ENCODE measurements around the gene USH1C.

The USH1C gene

DNA sequence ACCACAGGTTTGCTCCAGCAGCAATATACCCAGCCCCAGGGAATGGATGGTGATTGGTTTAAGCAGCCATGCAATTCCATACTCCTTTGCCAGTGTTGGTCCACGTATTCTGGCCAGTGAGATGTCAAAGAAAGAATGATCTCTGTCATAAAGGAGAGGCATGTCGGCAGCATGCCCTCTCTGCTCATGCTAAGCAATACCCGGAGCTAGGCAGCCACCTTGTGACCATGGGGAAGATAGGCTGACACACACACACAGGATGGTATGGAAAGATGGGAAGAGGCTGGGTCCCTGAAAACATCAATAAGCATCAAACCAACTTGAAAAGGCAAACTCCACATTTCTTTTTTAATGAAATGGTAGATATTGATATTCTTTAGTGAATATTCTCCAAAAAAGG, 72.7 kb downstream of the USH1C start:
- no peak for DNase-seq (ENCODE audit: low spot score)

- no peak for DNase-seq (ENCODE audit: low spot score)
These were observed 74.2 kb downstream of the USH1C start for GRCh38 chr11:17469998-17470397.

DNA sequence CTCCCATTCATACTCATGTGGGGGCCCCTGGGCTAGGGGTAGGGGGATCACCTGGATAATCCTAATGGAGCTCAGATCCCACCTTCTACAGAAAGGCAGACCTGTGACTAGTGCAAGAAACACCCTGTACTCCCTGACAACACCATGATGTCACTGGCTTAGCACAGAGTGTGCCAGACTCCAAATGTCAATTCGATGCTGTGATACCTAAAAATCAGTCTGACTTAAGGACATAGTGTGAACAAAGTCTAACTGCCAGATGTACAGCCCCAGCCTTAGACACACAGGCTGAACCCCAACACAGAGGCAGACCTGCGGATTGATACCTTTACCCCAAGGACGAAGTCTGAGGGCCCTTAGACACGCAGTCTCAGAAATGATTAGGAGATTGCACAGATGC, 76.1 kb downstream of the USH1C start:
- DNase-seq (ENCODE audit: low spot score): no peak

DNA sequence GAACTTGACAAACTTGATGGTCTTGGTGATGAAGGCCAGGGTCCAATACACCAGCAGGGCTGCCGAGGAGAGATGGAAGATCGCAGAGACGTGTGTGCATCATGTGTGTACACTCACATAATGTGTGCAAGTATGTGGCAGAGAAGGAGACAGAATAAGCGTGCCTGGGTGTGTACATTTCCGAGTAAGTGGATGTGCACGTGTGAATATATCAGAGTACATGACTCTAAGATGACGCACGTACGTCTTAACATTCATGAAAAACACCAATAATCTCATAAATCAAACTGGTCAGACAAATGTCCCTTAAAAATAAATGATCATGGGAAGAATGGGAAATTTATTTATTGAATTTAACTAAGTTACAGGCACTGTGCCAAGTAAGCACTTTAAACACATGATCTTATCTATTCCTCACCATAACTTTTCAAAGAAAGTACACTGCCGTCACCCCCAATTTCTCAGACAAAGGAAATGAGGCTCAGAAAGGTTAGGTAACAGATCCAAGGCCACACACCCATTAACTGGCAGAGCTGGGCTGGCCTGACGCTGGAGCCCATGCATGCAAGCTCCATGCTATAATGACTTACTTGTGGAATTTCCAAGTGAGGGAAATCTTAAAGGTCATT, 80.6 kb downstream of the USH1C start:
- no peak for DNase-seq (ENCODE audit: low spot score)

DNA sequence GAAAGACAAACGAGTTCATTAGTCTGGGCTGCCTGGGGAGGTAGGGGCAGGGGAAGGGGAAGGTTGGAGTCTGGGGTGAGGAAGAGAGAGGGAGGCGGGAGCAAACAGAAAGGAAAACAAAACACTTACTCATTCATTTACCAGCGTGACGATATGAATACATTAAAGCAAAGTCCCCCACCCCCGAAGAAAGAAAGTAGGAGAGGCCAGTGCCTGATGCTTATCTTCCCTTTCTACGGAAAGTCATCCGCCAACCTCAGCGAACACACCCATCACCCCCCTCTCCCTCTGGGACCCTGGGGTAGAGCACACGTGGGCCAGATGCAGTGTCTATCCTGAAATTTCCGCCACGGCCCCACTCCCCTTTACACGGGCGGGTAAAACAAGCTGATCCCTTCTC, 81.3 kb downstream of the USH1C start:
- no peak for DNase-seq (ENCODE audit: low spot score)

- DNase-seq (ENCODE audit: low spot score): no peak
These were observed 83.8 kb downstream of the USH1C start for GRCh38 chr11:17460406-17460805.

DNA sequence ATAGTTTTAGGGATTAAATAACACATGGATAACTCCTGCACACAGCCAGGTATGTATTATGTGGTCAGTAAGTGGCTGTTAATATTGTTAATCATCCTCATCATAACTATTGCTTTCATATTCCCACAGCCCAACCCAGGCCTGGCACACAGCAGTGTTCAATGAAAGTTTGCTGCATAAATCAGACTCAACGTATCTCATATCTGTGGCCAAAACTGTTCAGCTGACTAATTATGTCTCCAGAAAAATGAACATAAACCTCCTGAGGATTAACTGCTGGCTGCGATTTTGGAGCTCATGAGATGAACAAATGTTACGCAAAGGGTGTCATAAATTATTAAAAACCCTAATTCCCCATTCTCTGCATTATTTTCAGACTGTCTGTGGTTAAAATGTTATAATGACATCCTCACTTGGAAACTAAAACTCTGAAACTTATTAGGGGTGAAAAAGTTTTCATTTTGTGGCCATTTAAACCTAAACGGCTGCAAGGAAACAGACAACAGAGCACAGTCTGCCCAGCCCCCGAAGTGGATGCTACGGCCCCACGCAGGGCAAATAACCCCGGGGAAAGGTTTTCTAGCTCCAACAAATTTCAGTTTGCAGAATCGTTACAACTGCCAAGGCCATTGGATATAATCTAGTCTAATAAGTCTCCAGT, 84.8 kb downstream of the USH1C start:
- DNase-seq (ENCODE audit: low spot score): no peak

GRCh38 chr11:17458268-17458667, 85.9 kb downstream of the USH1C start:
- no peak for DNase-seq (ENCODE audit: low spot score)

DNA sequence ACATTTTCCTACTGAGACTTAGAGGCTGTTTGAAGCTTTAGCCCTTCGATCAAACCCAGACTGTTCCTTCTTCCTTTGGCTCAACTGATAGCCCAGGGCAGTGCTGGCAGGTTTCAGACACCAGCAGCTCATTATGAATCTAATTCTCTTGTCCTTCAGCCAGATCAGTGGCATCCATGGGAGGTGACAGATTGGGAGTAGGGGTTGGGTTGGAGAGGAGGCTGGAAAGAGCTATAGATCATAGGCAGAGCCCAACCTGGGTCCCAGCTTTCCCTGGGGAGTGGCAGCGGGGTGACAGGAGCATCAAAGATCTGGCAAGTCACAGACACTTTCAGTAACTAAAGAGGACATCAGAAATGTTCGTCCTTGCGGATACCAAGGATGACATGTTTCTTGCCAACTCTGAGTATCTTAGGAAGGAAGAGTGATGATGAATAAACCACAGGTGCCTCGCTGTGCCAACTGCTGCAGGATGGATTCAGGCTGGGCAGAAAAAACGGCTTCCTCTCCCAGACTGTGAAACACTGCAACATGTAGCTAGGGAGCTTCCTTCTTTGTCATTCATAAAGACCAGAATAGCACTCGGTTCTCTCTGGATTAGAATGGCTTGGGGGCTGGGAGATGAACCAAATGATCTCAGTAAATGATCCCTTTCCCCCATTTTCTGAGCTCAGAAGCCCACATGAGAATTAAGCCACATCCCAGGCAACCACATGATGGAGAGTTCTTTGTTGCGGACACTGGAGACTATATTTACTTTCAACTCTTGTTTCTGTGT, 86.6 kb downstream of the USH1C start:
- no peak for DNase-seq (ENCODE audit: low spot score)

- DNase-seq (ENCODE audit: low spot score): no peak
These were observed 91.5 kb downstream of the USH1C start for GRCh38 chr11:17452668-17453067.

DNA sequence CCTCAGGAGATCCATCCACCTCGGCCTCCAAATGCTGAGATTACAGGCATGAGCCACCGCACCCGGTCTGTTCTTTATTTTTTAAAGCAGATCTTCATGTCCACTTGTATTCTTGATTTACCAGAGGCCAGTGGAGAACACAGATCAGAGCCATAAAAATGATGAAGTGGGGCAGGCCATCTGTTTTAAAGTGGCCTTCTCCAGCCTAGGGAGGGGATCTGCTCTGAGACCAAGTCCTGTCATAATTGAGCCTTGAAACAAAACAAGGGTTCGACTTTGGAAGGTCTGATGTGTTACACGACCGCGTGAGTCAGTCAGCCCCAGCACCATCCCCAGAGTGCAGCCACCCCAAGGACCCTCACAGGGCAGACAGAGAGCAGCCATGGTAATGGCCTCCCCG, 95.1 kb downstream of the USH1C start:
- no peak for DNase-seq (ENCODE audit: low spot score)

DNA sequence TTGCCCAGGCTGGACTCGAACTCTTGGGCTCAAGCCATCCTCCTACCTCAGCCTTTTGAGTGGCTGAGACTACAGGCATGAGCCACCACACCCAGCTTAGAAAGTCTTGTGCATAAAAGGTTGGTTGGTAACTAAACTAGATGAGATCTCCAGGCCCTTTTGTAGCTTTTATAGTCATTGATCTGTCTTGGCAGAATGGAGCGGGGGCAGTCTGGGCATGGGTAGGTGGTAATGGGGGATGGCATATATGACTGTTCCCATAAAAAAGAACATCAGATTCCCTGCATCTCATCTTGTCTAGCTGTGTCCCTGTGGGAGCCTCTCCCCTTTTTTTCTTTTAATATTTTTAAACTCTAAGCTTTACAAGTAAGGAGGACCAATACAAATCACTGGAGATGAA, 97.7 kb downstream of the USH1C start:
- DNase-seq (ENCODE audit: low spot score): no peak

DNA sequence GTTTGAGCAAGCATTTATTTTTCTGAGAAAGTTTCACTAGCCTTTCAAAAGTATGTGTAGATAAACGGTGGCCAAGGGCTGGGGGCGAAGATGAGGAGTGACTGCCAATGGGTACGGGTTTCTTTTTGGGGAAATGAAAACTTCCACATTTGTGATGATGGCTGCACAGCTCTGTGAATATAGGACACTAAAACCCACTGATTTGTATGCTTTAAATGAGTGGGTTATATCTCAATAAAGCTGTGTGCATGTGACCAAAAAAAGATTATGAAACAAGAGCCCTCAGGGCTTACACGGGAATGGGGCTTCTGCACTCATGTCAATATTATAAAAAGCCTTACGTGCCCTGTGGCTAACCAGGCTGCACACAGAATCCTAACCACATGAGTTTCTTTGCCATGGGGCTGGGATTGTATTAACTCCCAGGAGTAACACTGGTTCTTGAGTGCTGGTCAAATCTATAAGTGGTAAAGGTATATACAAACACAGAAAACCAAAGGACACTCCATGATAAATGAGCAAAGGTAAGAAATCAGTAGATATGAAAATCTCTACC, 98.9 kb downstream of the USH1C start:
- no peak for DNase-seq (ENCODE audit: low spot score)

GRCh38 chr11:17443926-17444690, 100.1 kb downstream of the USH1C start:
- no peak for DNase-seq (ENCODE audit: low spot score)

Data from AG08395 (cell line).